Measurements from ENCODE around the gene NEURL2.

NEURL2 gene

GRCh38 chr20:45934586-45935415 is 43.8 kb upstream of the NEURL2 start, which contains the start of gene PCIF1:
PCIF1 (plus strand) TSS chr20:45934683; CDS start chr20:45939000, 4,317 bp downstream.
- H3K27ac ChIP-seq (ENCODE audit: low read length, poor library complexity, severe bottlenecking) = peak within 1 kb of the TSS; percentile 95
- H3K23ac ChIP-seq (ENCODE audit: low read length in 2 of 2) = peak within 1 kb of the TSS in 1 of 2 experiments; percentile 51
- DNase-seq = peak; percentile 99
- H3K4me2 ChIP-seq (ENCODE audit: low read length, poor library complexity, severe bottlenecking) = peak within 1 kb of the TSS; percentile 81
- H3K4me3 ChIP-seq (ENCODE audit: insufficient read depth in 1 of 2, low read depth in 1 of 2, low read length in 2 of 2) = peak within 1 kb of the TSS; percentile 91 to 98
- H3K27me3 ChIP-seq (ENCODE audit: control insufficient read depth in 1 of 2, insufficient read depth in 1 of 2, low read length in 2 of 2) = no peaks in the 10 kb centered on the region
- H2AK5ac ChIP-seq (ENCODE audit: low read length, severe bottlenecking) = peak within 1 kb of the TSS; percentile 72
- H3K36me3 ChIP-seq (ENCODE audit: control insufficient read depth in 1 of 2, insufficient read depth in 2 of 2, low read depth in 1 of 2, low read length in 2 of 2) = peaks cover 28 to 31% of the 10 kb centered on the region in 2 experiments
- peaks cover 32% of the 10 kb centered on the region for H3K79me1 ChIP-seq (replicated peaks; ENCODE audit: low read length, poor library complexity, severe bottlenecking)
- H3K9ac ChIP-seq (ENCODE audit: low read length) = peak within 1 kb of the TSS; percentile 99
- peak within 1 kb of the TSS; percentile 75 to 100 for H3K18ac ChIP-seq (ENCODE audit: low read depth in 1 of 2, low read length in 2 of 2)
- peak within 1 kb of the TSS; percentile 98 for H2BK5ac ChIP-seq (ENCODE audit: low read depth, low read length, poor library complexity, severe bottlenecking)
- H2BK15ac ChIP-seq (ENCODE audit: low read depth, poor library complexity, severe bottlenecking) = peak within 1 kb of the TSS; percentile 97
- peak within 1 kb of the TSS; percentile 31 to 45 for H2BK12ac ChIP-seq (ENCODE audit: low read length in 2 of 2)
- H3K4ac ChIP-seq (ENCODE audit: low read depth in 1 of 2, low read length in 2 of 2) = peak within 1 kb of the TSS; percentile 98 to 100
- WGBS = under 1% methylated on average over 88 of the region's 102 CpGs
- peak within 1 kb of the TSS; percentile 99 for H4K91ac ChIP-seq (ENCODE audit: low read length)
- peak within 1 kb of the TSS; percentile 91 to 92 for H3K14ac ChIP-seq (ENCODE audit: low read length in 2 of 2)
- peak within 1 kb of the TSS; percentile 100 for H4K8ac ChIP-seq (ENCODE audit: low read length)
- no peaks in the 10 kb centered on the region for H3K9me3 ChIP-seq (ENCODE audit: control insufficient read depth, low read length)
- peaks cover 11% of the 10 kb centered on the region for H3K4me1 ChIP-seq (ENCODE audit: control insufficient read depth, insufficient read depth, low read depth, low read length)
- H2BK120ac ChIP-seq (ENCODE audit: low read depth, low read length) = peak within 1 kb of the TSS; percentile 99
- H2AFZ ChIP-seq (ENCODE audit: low read depth, low read length) = no peak within 1 kb of the TSS

- Histone ChIP-seq H3K27ac (ENCODE audit: low read length, poor library complexity, severe bottlenecking) (peak overlapping the region; percentile 95), H3K36me3 (ENCODE audit: control insufficient read depth in 1 of 2, insufficient read depth in 2 of 2, low read depth in 1 of 2, low read length in 2 of 2) (peaks cover 21 to 24% of the 10 kb centered on the region in 2 experiments), H2BK12ac (ENCODE audit: low read length in 2 of 2) (no peak overlapping the region), H4K8ac (ENCODE audit: low read length) (peak overlapping the region; percentile 97), H3K23ac (ENCODE audit: low read length in 2 of 2) (peak overlapping the region in 1 of 2 experiments; percentile 51), H3K79me1 (replicated peaks; ENCODE audit: low read length, poor library complexity, severe bottlenecking) (peaks cover 28% of the 10 kb centered on the region), H3K27me3 (ENCODE audit: control insufficient read depth in 1 of 2, insufficient read depth in 1 of 2, low read length in 2 of 2) (no peaks in the 10 kb centered on the region), H4K91ac (ENCODE audit: low read length) (peak overlapping the region; percentile 99), H2BK5ac (ENCODE audit: low read depth, low read length, poor library complexity, severe bottlenecking) (no peak overlapping the region), H3K9ac (ENCODE audit: low read length) (peak overlapping the region; percentile 99), H3K4me3 (ENCODE audit: insufficient read depth in 1 of 2, low read depth in 1 of 2, low read length in 2 of 2) (peak overlapping the region; percentile 91 to 98), H2BK120ac (ENCODE audit: low read depth, low read length) (peak overlapping the region; percentile 99), H3K4ac (ENCODE audit: low read depth in 1 of 2, low read length in 2 of 2) (peak overlapping the region; percentile 21 to 100), H3K4me2 (ENCODE audit: low read length, poor library complexity, severe bottlenecking) (peak overlapping the region; percentile 81), H2AFZ (ENCODE audit: low read depth, low read length) (no peak overlapping the region), H2BK15ac (ENCODE audit: low read depth, poor library complexity, severe bottlenecking) (peak overlapping the region; percentile 73), H2AK5ac (ENCODE audit: low read length, severe bottlenecking) (peak overlapping the region; percentile 26), H3K4me1 (ENCODE audit: control insufficient read depth, insufficient read depth, low read depth, low read length) (peaks cover 11% of the 10 kb centered on the region), H3K18ac (ENCODE audit: low read depth in 1 of 2, low read length in 2 of 2) (peak overlapping the region; percentile 75 to 87), H3K9me3 (ENCODE audit: control insufficient read depth, low read length) (no peaks in the 10 kb centered on the region), H3K14ac (ENCODE audit: low read length in 2 of 2) (peak overlapping the region in 1 of 2 experiments; percentile 22)
- 2% methylated on average over 23 of the region's 34 CpGs for WGBS
- peak; percentile 64 for DNase-seq
Observed at GRCh38 chr20:45934046-45934585, 43.1 kb upstream of the NEURL2 start.

GRCh38 chr20:45933266-45934045 is 42.4 kb upstream of the NEURL2 start:
- Histone ChIP-seq H2BK120ac (ENCODE audit: low read depth, low read length) (no peak overlapping the region), H3K4me1 (ENCODE audit: control insufficient read depth, insufficient read depth, low read depth, low read length) (peaks cover 11% of the 10 kb centered on the region)
- 22% methylated on average over 20 of the region's 22 CpGs for WGBS

More at GRCh38 chr20:45933266-45934045, 42.4 kb upstream of the NEURL2 start:
- Histone ChIP-seq H3K14ac (ENCODE audit: low read length in 2 of 2) (no peak overlapping the region), H3K4me2 (ENCODE audit: low read length, poor library complexity, severe bottlenecking) (peak overlapping the region; percentile 81), H3K9me3 (ENCODE audit: control insufficient read depth, low read length) (no peaks in the 10 kb centered on the region), H3K9ac (ENCODE audit: low read length) (peak overlapping the region; percentile 99), H2AK5ac (ENCODE audit: low read length, severe bottlenecking) (peak overlapping the region; percentile 26), H3K27me3 (ENCODE audit: control insufficient read depth in 1 of 2, insufficient read depth in 1 of 2, low read length in 2 of 2) (no peaks in the 10 kb centered on the region), H3K4me3 (ENCODE audit: insufficient read depth in 1 of 2, low read depth in 1 of 2, low read length in 2 of 2) (peak overlapping the region; percentile 91 to 98), H3K36me3 (ENCODE audit: control insufficient read depth in 1 of 2, insufficient read depth in 2 of 2, low read depth in 1 of 2, low read length in 2 of 2) (peaks cover 14 to 17% of the 10 kb centered on the region in 2 experiments), H2AFZ (ENCODE audit: low read depth, low read length) (no peak overlapping the region), H4K8ac (ENCODE audit: low read length) (peak overlapping the region; percentile 97), H2BK15ac (ENCODE audit: low read depth, poor library complexity, severe bottlenecking) (no peak overlapping the region), H3K27ac (ENCODE audit: low read length, poor library complexity, severe bottlenecking) (peak overlapping the region; percentile 95), H4K91ac (ENCODE audit: low read length) (peak overlapping the region; percentile 99), H3K4ac (ENCODE audit: low read depth in 1 of 2, low read length in 2 of 2) (peak overlapping the region; percentile 21 to 100), H2BK12ac (ENCODE audit: low read length in 2 of 2) (no peak overlapping the region), H3K23ac (ENCODE audit: low read length in 2 of 2) (no peak overlapping the region), H2BK5ac (ENCODE audit: low read depth, low read length, poor library complexity, severe bottlenecking) (no peak overlapping the region), H3K79me1 (replicated peaks; ENCODE audit: low read length, poor library complexity, severe bottlenecking) (peaks cover 22% of the 10 kb centered on the region), H3K18ac (ENCODE audit: low read depth in 1 of 2, low read length in 2 of 2) (peak overlapping the region; percentile 75 to 87)
- DNase-seq = peak; percentile 76
